ENCODE data around the gene CTSH. TPM values are rescaled to one million over a fixed set of nuclear protein-coding genes. Genes with fewer than 3 reads are reported as not detected.
"Not testable (repeated sequence)": the region's sequence is repeated elsewhere in the genome, so short reads cannot be mapped to it uniquely, and the experiment has no call there.

The CTSH gene
- total RNA-seq, 2 donors from 2014 or later, result 61.9 to 101 TPM

DNA sequence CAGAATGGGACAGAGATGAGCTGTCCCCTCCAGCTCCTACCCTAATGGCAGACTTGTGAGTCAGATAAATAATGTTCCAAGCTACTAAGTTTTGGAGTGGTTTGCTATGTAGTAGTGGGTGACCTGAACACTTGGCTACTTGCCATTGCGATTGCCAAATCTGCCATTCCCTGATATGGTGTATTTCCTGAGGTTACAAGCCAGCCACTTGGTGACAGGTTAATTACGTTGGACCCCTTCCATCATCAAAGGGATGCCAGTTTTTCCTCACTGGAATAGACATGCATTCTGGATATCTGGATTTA lies 38.6 kb downstream of the CTSH start:
- Histone ChIP-seq H3K9me3 (ENCODE audit: control insufficient read depth, low read length) (no peaks in the 10 kb centered on the region), H3K4me1 (ENCODE audit: control insufficient read depth, insufficient read depth, low read length) (no peaks in the 10 kb centered on the region), H3K4me3 (ENCODE audit: low read length) (no peak overlapping the region), H3K27me3 (ENCODE audit: control insufficient read depth, insufficient read depth, low read length, poor library complexity, severe bottlenecking) (no peaks in the 10 kb centered on the region), H3K36me3 (ENCODE audit: control insufficient read depth, insufficient read depth, low read length) (peaks cover 89% of the 10 kb centered on the region), H3K27ac (ENCODE audit: low read depth, low read length) (no peak overlapping the region), H3K9ac (ENCODE audit: extremely low read depth, low read length, poor library complexity, severe bottlenecking) (no peak overlapping the region)
- 89 to 100% methylated on average over 2 of the region's 2 CpGs for WGBS, 2 experiments (ENCODE audit: insufficient coverage in 1 of 2, insufficient read length in 1 of 2)
- Mint-ChIP-seq H3K36me3 (ENCODE audit: low read depth) (peaks cover 78% of the 10 kb centered on the region), H3K27me3 (ENCODE audit: insufficient read depth) (no peaks in the 10 kb centered on the region), H3K9me3 (no peaks in the 10 kb centered on the region), H3K4me3 (no peak overlapping the region), H3K27ac (no peak overlapping the region), H3K4me1 (peaks cover 11% of the 10 kb centered on the region)
- TF ChIP-seq, protein P1, sequence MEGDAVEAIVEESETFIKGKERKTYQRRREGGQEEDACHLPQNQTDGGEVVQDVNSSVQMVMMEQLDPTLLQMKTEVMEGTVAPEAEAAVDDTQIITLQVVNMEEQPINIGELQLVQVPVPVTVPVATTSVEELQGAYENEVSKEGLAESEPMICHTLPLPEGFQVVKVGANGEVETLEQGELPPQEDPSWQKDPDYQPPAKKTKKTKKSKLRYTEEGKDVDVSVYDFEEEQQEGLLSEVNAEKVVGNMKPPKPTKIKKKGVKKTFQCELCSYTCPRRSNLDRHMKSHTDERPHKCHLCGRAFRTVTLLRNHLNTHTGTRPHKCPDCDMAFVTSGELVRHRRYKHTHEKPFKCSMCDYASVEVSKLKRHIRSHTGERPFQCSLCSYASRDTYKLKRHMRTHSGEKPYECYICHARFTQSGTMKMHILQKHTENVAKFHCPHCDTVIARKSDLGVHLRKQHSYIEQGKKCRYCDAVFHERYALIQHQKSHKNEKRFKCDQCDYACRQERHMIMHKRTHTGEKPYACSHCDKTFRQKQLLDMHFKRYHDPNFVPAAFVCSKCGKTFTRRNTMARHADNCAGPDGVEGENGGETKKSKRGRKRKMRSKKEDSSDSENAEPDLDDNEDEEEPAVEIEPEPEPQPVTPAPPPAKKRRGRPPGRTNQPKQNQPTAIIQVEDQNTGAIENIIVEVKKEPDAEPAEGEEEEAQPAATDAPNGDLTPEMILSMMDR (conservative IDR thresholded peaks at IDR 0.05), result no peak
- no peak for DNase-seq

DNA sequence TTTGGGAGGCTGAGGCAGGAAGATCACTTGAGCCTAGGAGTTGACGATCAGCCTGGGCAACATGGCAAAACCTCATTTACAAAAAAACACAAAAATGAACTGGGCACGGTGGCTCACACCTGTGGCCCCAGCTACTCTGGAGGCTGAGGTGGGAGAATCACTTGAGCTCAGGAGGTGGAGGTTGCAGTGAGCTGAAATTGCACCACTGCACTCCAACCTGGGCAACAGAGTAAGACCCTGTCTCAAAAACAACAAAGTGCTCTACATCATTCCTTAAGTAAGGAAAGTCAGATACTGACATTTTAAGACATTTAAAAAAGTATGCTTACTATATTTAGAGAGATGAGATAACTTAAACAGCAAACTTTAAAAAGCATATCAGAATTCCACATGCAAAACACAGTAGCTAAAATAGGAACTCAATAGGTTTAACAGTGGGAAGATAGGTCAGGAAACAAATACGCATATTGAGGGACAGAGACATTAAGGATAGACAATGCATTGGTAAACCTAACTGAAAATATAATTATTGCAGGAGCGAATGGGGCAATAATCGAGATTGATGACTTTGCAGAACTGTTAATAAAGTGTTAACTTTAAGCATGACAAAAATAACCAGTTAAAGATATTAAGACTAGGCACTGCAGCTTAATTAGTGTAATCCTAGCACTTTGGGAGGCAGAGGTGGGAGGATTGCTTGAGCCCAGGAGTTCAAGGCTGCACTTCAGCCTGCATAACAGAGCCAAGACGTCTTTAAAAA lies 40.1 kb downstream of the CTSH start:
- H3K9me3 ChIP-seq (ENCODE audit: control insufficient read depth, low read length), result no peaks in the 10 kb centered on the region
- no peak for DNase-seq
- no peaks in the 10 kb centered on the region for H3K9me3 Mint-ChIP-seq
- peaks cover 77% of the 10 kb centered on the region for H3K36me3 Mint-ChIP-seq (ENCODE audit: low read depth)
- no peak overlapping the region for H3K27ac ChIP-seq (ENCODE audit: low read depth, low read length)
- no peak overlapping the region for H3K4me3 Mint-ChIP-seq
- H3K4me1 Mint-ChIP-seq, result peaks cover 7% of the 10 kb centered on the region
- H3K4me3 ChIP-seq (ENCODE audit: low read length), result no peak overlapping the region
- H3K27me3 Mint-ChIP-seq (ENCODE audit: insufficient read depth), result no peaks in the 10 kb centered on the region
- no peak overlapping the region for H3K27ac Mint-ChIP-seq
- H3K27me3 ChIP-seq (ENCODE audit: control insufficient read depth, insufficient read depth, low read length, poor library complexity, severe bottlenecking), result no peaks in the 10 kb centered on the region
- 92 to 96% methylated on average over 4 to 6 of the region's 6 CpGs for WGBS, 2 experiments (ENCODE audit: insufficient coverage in 1 of 2, insufficient read length in 1 of 2)
- TF ChIP-seq, protein P1 (conservative IDR thresholded peaks at IDR 0.05), result no peak
- no peak overlapping the region for H3K9ac ChIP-seq (ENCODE audit: extremely low read depth, low read length, poor library complexity, severe bottlenecking)
- peaks cover 90% of the 10 kb centered on the region for H3K36me3 ChIP-seq (ENCODE audit: control insufficient read depth, insufficient read depth, low read length)
- no peaks in the 10 kb centered on the region for H3K4me1 ChIP-seq (ENCODE audit: control insufficient read depth, insufficient read depth, low read length)

DNA sequence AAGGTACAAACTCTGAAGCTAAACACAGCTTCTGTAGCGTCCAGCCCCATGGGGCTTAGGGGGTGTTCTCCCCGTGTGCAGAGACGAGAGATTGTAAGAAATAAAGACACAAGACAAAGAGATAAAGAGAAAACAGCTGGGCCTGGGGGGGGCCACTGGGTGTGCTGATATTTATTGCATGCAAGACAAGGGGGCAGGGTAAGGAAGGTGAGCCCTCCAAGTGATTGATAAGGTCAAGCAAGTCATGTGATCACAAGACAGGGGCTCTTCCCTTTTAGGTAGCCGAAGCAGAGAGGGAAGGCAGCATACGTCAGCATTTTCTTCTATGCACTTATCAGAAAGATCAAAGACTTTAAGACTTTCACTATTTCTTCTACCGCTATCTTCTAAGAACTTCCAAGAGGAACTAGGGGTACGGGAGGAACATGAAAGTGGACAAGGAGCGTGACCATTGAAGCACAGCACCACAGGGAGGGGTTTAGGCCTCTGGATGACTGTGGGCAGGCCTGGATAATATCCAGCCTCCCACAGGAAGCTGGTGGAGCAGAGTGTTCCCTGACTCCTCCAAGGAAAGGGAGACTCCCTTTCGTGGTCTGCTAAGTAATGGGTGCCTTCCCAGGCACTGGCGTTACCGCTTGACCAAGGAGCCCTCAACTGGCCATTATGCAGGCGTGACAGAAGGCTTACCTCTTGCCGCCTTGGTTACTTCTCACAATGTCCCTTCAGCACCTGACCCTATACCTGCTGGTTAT lies 42.4 kb downstream of the CTSH start:
- peaks cover 86% of the 10 kb centered on the region for H3K36me3 Mint-ChIP-seq (ENCODE audit: low read depth)

DNA sequence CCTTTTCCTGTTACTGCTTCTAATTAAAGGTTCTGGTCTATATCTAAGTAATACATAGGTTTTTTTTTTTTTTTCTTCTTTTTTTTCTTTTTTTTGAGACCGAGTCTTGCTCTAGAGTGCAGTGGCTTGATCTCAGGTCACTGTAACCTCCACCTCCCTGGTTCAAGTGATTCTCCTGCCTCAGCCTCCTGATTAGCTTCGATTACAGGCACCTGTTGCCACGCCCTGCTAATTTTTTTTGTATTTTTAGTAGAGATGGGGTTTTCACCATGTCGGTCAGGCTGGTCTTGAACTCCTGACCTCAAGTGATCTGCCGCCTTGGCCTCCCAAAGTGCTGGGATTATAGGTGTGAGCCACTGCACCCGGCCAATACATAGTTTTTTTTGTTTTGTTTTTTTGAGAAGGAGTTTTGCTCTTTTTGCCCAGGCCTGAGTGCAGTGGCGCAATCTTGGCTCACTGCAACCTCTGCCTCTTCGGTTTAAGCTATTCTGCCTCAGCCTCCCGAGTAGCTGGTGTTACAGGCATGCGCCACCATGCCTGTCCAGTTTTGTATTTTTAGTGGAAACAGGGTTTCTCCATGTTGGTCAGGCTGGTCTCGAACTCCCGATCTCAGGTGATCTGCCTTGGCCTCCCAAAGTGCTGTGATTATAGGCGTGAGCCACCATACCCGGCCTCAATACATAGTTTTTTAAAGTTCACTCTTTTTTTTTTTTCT lies 43.9 kb downstream of the CTSH start:
- not testable (repeated sequence) for H3K4me3 Mint-ChIP-seq; H3K27me3 ChIP-seq (ENCODE audit: control insufficient read depth, insufficient read depth, low read length, poor library complexity, severe bottlenecking); H3K9me3 Mint-ChIP-seq; H3K9ac ChIP-seq (ENCODE audit: extremely low read depth, low read length, poor library complexity, severe bottlenecking); H3K27me3 Mint-ChIP-seq (ENCODE audit: insufficient read depth); H3K27ac Mint-ChIP-seq; H3K4me3 ChIP-seq (ENCODE audit: low read length); H3K4me1 Mint-ChIP-seq; H3K9me3 ChIP-seq (ENCODE audit: control insufficient read depth, low read length); DNase-seq; H3K4me1 ChIP-seq (ENCODE audit: control insufficient read depth, insufficient read depth, low read length); H3K27ac ChIP-seq (ENCODE audit: low read depth, low read length)
- 95 to 96% methylated on average over 11 to 14 of the region's 14 CpGs for WGBS, 2 experiments (ENCODE audit: insufficient coverage in 1 of 2, insufficient read length in 1 of 2)
- peaks cover 85% of the 10 kb centered on the region for H3K36me3 Mint-ChIP-seq (ENCODE audit: low read depth)
- H3K36me3 ChIP-seq (ENCODE audit: control insufficient read depth, insufficient read depth, low read length), result peaks cover 98% of the 10 kb centered on the region

More for the DNA sequence above, 42.4 kb downstream of the CTSH start:
- not testable (repeated sequence) for H3K27me3 Mint-ChIP-seq (ENCODE audit: insufficient read depth); H3K27ac ChIP-seq (ENCODE audit: low read depth, low read length); DNase-seq; H3K9ac ChIP-seq (ENCODE audit: extremely low read depth, low read length, poor library complexity, severe bottlenecking); H3K27ac Mint-ChIP-seq; H3K4me1 ChIP-seq (ENCODE audit: control insufficient read depth, insufficient read depth, low read length); H3K4me3 Mint-ChIP-seq; H3K27me3 ChIP-seq (ENCODE audit: control insufficient read depth, insufficient read depth, low read length, poor library complexity, severe bottlenecking); H3K9me3 ChIP-seq (ENCODE audit: control insufficient read depth, low read length); H3K9me3 Mint-ChIP-seq; H3K4me3 ChIP-seq (ENCODE audit: low read length)
- 96 to 97% methylated on average over 4 to 13 of the region's 13 CpGs for WGBS, 2 experiments (ENCODE audit: insufficient coverage in 1 of 2, insufficient read length in 1 of 2)
- H3K4me1 Mint-ChIP-seq, result peaks cover 10% of the 10 kb centered on the region
- peaks cover 99% of the 10 kb centered on the region for H3K36me3 ChIP-seq (ENCODE audit: control insufficient read depth, insufficient read depth, low read length)

All from endodermal cell (in vitro differentiated cells).